ENCODE measurements around the gene CNTNAP2.

The CNTNAP2 gene

GRCh38 chr7:147809786-147810185 is 1693.2 kb downstream of the CNTNAP2 start:
- TF ChIP-seq ZNF654 (tag by site-specific recombination; IDR thresholded peaks at IDR 0.05; ENCODE audit: low read depth) (no peak), ZNF571 (tag by site-specific recombination; IDR thresholded peaks at IDR 0.05) (no peak), ZNF157 (tag by site-specific recombination; IDR thresholded peaks at IDR 0.05) (no peak), ZNF211 (tag by site-specific recombination; IDR thresholded peaks at IDR 0.05; ENCODE audit: low read depth) (no peak), ZXDB (tag by site-specific recombination; IDR thresholded peaks at IDR 0.05) (no peak), ZNF664 (tag by site-specific recombination; IDR thresholded peaks at IDR 0.05) (no peak), SALL2 (tag by site-specific recombination; IDR thresholded peaks at IDR 0.05; ENCODE audit: borderline replicate concordance) (no peak), ZFHX2 (tag by site-specific recombination; conservative IDR thresholded peaks at IDR 0.05) (no peak), ZNF658 (tag by site-specific recombination; IDR thresholded peaks at IDR 0.05) (no peak), ZNF843 (tag by site-specific recombination; IDR thresholded peaks at IDR 0.05) (no peak), RBAK (tag by site-specific recombination; IDR thresholded peaks at IDR 0.05) (no peak), ZNF18 (tag by site-specific recombination; IDR thresholded peaks at IDR 0.05) (no peak), ZNF529 (tag by site-specific recombination; IDR thresholded peaks at IDR 0.05; ENCODE audit: insufficient replicate concordance) (no peak), TSHZ1 (tag by site-specific recombination; IDR thresholded peaks at IDR 0.05; ENCODE audit: borderline replicate concordance) (no peak), ZNF112 (tag by site-specific recombination; IDR thresholded peaks at IDR 0.05) (no peak), ZBTB17 (tag by site-specific recombination; IDR thresholded peaks at IDR 0.05) (no peak), KLF8 (tag by site-specific recombination; IDR thresholded peaks at IDR 0.05) (no peak), ZNF266 (tag by site-specific recombination; IDR thresholded peaks at IDR 0.05; ENCODE audit: low read depth) (no peak), ZNF362 (tag by site-specific recombination; IDR thresholded peaks at IDR 0.05) (no peak), ZNF629 (tag by site-specific recombination; IDR thresholded peaks at IDR 0.05) (no peak)
- CTCF ChIA-PET = no interaction called here
- POLR2A ChIA-PET = no interaction called here
- no peak overlapping the region for H3K4me3 ChIP-seq (ENCODE audit: low read depth, low read length)
- H3K27ac ChIP-seq (ENCODE audit: extremely low read depth, low read depth, low read length) = no peak overlapping the region
- H3K9me3 ChIP-seq (ENCODE audit: control insufficient read depth, insufficient read depth, low read depth, low read length) = no peaks in the 10 kb centered on the region
- no peaks in the 10 kb centered on the region for H3K36me3 ChIP-seq (ENCODE audit: control insufficient read depth in 2 of 2, insufficient read depth in 1 of 2, low read length in 2 of 2)
- H3K4me1 ChIP-seq (ENCODE audit: control insufficient read depth, insufficient read depth, low read length) = no peaks in the 10 kb centered on the region

GRCh38 chr7:147810269-147810668 is 1693.7 kb downstream of the CNTNAP2 start:
- CTCF ChIA-PET = no interaction called here
- POLR2A ChIA-PET = no interaction called here
- TF ChIP-seq ZNF621 (tag by site-specific recombination; IDR thresholded peaks at IDR 0.05) = no peak
- TF ChIP-seq ZNF624 (tag by site-specific recombination; IDR thresholded peaks at IDR 0.05) = no peak
- no peak for TF ChIP-seq ZNF645 (tag by site-specific recombination; IDR thresholded peaks at IDR 0.05)
- no peak for TF ChIP-seq ZNF76 (tag by site-specific recombination; IDR thresholded peaks at IDR 0.05; ENCODE audit: borderline replicate concordance, low read depth)
- no peak for TF ChIP-seq ZNF549 (tag by site-specific recombination; IDR thresholded peaks at IDR 0.05)
- TF ChIP-seq ZNF837 (tag by site-specific recombination; IDR thresholded peaks at IDR 0.05) = no peak
- TF ChIP-seq ZNF768 (tag by site-specific recombination; IDR thresholded peaks at IDR 0.05) = no peak
- TF ChIP-seq ZBTB20 (tag by site-specific recombination; IDR thresholded peaks at IDR 0.05) = no peak
- TF ChIP-seq ZNF704 (tag by site-specific recombination; IDR thresholded peaks at IDR 0.05) = no peak
- no peak for TF ChIP-seq ZFP3 (tag by site-specific recombination; IDR thresholded peaks at IDR 0.05; ENCODE audit: low read depth)

More at GRCh38 chr7:147810269-147810668, 1693.7 kb downstream of the CNTNAP2 start:
- no peak overlapping the region for H3K27ac ChIP-seq (ENCODE audit: extremely low read depth, low read depth, low read length)
- no peaks in the 10 kb centered on the region for H3K9me3 ChIP-seq (ENCODE audit: control insufficient read depth, insufficient read depth, low read depth, low read length)
- no peaks in the 10 kb centered on the region for H3K36me3 ChIP-seq (ENCODE audit: control insufficient read depth in 2 of 2, insufficient read depth in 1 of 2, low read length in 2 of 2)
- H3K4me3 ChIP-seq (ENCODE audit: low read depth, low read length) = no peak overlapping the region
- no peaks in the 10 kb centered on the region for H3K4me1 ChIP-seq (ENCODE audit: control insufficient read depth, insufficient read depth, low read length)
